ENCODE measurements around the gene MYB.
A peak's percentile ranks its signal among the peaks of the same experiment; 100 is the strongest.
"Not testable (repeated sequence)": the region's sequence is repeated elsewhere in the genome, so short reads cannot be mapped to it uniquely, and the experiment has no call there.

Gene MYB

GRCh38 chr6:135225911-135226310 is 44.8 kb downstream of the MYB start:
- no peak for DNase-seq

- no peak for DNase-seq
Observed at GRCh38 chr6:135226537-135226936, 45.4 kb downstream of the MYB start.

DNA sequence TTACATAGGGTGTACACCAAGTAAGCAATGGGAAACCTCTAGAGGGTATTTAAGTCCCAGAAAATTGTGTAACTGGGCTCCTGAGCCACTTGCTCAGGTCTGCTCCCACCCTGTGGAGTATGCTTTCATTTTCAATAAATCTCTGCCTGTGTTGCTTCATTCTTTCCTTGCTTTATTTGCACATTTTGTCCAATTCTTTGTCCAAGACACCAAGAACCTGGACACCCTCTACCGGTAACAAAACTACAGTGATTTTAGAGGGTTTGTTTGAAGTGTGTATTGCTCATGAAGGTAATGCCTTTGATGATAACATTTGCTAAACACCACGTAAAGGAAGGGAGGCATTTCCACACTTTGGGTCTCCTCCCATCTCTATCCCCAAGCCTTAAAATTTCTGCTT is 46.2 kb downstream of the MYB start:
- DNase-seq, result no peak

DNA sequence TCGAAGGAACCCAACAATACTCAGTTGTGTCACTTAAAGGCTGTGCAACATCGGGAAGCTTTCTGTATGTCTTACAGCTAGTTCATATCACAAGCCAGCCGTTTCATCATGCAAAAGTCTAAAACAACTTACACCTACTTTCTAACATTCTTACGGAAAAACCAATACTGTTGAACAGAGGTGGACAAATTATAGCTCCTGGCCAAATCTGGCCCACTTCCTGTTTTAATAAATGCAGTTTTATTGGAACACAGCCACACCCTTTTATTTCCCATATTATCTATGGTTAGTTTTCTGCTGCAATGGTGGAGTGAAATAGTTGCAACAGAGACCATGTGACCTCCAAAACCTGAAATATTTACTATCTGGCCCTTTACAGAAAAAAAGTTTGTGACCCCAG is 46.6 kb downstream of the MYB start:
- no peak for DNase-seq

DNA sequence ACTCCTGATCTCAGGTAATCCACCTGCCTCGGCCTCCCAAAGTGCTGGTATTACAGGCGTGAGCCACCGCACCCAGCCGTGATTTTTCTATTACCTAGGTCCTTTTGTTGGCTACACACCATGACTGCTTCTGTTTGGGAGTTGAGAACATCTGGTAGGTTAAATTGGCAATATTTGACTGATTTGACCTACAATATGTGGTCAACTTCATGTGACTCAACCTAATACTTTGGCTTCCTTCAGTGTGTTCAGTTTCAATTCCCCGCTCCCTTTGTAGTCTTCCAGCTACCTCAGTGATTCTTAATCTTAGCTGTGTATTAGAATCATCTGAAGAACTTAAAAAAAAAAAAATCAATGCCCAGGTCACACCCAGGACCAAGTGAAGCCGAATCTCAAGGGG is 47.4 kb downstream of the MYB start:
- no peak for DNase-seq

- no peak for DNase-seq
Observed at GRCh38 chr6:135229996-135230395, 48.9 kb downstream of the MYB start.

GRCh38 chr6:135230711-135231468 is 49.8 kb downstream of the MYB start:
- no peak for DNase-seq

- no peak for DNase-seq
Observed at GRCh38 chr6:135231469-135231844, 50.3 kb downstream of the MYB start.

DNA sequence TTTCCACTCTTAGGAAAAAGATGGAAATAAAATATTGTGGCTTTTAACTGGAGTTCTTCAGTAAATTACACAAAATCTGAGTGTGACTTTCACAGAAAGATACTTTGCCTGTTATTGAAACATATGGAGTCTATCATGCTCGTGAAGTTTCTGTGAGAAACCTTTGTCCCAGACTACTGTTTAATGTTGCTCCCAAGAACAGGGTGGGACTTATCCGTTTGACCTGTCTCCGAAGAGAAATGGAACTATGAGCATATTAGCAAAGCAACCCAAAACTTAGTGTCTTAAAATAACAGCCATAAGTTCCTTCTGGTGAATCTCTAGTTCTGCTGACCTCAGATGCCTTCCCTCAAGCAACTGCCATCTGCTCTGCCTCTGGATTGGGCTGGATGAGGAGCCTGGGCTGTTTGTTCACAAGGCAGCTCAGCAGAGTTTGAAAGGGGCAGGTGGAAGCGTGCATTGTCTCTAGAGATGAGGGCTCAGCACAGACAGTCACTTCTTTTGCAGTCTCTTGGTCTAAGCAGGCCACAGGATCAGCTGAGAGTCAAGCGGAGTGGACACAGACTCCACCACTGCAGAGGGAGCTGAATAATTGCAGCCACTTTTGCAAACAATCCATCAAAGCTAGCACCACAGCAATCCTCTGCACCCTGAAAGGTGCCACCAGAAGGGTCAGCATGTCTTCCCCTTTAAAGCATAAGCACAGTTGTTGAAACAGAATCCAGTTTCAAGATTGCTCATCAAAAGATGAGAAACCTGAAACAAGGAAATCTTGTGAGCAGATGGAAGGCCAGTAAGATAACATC is 52.8 kb downstream of the MYB start:
- peak in 1 of 2 experiments; percentile 6 for DNase-seq

GRCh38 chr6:135234492-135234780 is 53.3 kb downstream of the MYB start:
- no peak for DNase-seq

DNA sequence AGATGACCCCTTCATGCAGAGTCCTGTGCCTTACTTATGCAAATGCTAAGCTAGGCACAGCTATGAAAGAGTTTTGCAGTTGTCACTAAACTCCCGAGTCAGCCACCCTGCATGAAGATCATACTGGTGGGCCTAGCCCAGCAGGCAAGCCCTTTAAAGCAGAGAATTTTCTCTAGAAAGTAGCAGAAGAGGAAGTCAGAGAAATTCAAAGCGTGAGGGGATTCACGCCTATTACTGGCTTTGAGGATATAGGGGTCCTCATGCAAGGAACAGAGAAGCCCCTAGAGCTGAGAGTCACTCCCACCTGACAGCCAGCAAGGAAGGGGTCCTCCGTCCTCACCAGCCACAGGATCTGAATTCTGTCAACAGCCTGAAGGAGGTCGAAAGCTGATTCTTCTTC is 54.6 kb downstream of the MYB start:
- no peak for DNase-seq

DNA sequence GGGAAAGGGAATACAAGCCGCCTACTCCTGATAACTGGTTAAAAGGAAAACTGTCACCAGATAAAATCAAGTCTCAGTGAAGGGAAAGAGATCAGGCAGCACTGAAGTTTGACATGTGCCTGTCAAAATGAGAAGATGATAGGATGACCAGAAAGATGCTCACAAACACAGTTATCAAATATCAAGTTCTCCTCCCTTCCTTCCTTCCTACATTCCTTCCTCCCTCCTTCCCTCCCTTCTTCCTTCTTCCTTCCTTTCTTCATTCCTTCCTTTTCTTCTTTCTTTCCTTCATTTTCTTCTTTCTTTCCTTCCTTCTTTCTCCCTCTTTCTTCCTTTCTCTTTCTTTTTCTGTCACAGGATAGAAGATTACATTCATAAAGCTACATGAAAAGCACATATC is 55.2 kb downstream of the MYB start:
- DNase-seq, result no peak

GRCh38 chr6:135236732-135237131 is 55.6 kb downstream of the MYB start:
- no peak for DNase-seq

DNA sequence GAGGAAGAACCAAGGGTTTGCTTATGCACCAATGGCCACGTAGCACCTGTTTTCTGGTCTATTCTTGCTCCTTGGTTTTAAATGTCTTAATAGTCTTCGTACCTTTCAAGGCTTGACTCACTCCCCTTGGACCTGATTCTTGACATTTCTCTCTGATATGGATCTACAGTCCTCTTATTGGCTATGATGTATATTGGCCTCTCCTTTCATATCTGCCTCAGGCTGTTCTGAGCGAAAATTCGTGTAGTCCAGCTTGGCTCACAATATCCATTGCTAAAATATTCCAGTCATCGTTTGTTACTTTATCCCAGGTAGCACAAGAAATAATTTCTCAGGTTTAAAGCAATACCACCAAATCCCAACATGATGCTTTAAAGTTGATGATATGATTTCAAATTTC is 59.6 kb downstream of the MYB start:
- no peak for DNase-seq

DNA sequence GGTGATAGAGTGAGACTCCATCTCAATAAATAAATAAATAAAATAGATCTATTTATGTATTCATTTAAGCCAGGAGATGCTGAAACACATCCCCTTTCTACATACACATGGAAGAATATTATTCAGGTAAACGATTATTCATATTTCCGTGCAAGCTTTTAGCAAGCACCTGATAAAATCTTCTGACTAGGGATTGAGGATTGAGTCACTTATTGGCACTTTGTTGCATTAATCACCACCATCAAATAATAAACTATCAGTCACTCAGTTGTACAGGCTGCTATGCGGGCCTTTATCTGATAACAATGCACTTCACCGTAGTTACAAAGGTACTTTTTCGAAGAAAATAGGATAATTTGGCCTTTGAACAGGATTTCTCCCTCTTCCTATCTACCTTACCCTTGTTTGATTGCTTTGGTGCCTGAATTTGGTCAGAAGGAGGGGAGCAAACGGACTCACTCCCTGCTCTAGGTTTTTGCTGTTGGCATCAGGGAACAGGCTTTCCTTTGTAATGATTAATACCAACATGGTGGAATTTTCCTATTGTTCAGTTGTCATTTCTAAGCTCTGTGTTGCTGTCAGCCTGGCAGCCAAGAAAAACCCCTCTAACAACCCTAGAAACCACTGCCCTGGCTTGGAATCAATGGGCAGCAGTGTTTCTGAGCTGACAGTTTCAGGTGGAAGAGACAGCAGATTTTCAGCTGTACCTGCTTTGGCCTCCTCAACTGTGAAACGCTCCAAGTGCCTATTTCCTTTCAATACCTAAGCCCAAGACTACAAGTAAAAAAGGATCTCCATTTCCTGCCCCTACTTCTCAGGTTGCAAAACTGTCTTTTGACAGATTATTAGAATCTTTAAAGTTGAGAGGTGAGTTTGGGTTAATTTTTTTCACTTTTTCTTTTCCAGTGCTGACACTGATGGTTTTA is 63.0 kb downstream of the MYB start:
- DNase-seq, result no peak

GRCh38 chr6:135244805-135245204 is 63.7 kb downstream of the MYB start:
- no peak for DNase-seq

DNA sequence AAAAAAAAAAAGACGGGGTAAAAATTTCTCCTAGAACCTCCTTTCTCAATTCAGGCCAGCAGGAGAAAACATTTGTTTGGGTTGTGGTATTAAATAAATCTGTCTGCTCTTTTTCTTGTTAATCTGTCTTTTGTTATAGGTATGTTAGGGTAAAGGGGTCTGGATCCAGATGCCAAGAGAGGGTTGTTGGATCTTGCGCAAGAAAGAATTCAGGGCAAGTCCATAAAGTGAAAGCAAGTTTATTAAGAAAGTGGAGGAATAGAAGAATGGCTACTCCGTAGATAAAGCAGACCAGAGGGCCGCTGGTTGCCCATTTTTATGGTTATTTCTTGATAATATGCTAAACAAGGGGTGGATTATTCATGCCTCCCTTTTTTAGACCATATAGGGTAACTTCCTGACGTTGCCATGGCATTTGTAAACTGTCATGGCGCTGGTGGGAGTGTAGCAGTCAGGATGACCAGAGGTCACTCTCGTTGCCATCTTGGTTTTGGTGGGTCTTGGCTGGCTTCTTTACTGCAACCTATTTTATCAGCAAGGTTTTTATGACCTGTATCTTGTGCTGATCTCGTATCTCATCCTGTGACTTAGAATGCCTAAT is 65.4 kb downstream of the MYB start:
- DNase-seq, result not testable (repeated sequence)

- no peak for DNase-seq
Observed at GRCh38 chr6:135250234-135250633, 69.1 kb downstream of the MYB start.

DNA sequence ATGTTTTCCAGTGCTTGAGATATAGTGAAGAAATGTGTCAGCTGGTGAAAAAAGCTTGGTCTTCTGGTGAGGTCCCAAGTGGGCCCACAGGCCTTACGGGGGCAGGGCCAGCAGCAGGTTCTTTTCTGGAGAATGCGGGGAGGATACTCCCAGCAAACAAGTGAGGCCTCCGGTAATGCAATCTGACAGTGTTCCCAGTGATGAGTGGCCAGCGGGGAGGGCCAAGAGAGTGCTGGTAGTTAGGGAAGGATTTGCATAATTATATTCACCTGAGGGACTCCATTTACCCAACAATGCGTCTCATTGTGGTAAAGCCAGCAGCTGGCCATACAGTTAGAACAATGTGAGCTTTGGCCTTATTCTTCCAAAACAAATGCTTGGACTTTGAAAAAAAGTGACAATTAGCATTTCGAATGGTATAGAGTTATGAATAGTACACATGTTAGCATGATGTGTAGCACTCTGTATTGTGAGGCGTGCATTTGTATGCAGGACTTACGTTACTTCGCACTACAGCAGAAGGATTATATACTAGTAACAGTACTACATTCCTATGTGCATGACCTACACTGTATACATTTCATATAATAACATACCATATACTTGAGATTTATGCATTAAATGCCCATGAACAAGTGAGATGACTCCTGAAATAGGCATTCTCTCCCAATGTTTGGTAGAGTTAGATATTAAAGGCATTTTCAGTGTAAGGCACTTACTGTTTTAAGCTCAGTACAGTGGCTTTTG is 69.8 kb downstream of the MYB start:
- DNase-seq, result no peak

DNA sequence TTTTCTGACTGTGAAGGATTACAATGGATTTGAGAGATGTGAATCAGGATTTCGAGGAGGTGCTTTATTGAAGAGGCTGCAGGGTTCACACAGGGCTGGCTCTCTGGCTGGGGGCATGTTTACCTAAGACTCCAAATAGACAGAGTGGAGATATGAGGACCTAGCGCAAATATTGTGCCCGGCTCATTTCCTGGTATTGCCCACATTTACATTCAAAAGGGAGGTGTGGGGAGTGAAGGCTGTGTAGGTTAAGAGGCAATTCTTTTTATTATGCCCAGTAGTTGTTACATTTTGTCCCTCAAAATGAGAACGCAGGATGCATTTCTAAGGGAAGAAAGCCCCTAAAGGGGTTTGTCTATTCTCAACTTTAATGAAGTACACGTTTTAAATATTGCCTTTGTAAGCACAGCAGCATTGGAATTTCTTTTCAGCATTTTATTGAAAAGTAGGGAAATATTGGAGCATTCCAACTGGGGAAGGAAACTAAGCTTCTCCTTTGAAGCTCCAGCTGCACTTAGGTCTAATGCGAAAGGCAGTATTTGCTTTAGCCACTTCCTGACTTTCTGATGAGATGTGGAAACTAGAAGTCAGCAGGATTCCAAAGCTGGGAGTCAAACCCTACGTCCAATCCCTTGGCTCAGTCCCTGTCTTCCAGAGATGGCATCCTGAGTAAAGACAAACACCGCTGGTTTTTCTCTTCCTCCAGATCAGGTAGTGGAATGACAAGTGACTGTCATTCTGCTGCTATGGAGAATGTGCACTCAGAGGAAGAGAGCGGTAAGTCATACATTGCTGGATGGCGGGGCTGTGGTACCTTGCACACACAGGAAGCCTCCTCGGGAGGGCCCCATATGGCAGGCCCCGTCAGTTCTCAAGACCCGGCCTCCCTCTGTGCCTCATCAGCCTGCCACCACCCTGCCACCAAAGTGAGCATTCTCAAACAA is 70.7 kb downstream of the MYB start:
- DNase-seq, result no peak

DNA sequence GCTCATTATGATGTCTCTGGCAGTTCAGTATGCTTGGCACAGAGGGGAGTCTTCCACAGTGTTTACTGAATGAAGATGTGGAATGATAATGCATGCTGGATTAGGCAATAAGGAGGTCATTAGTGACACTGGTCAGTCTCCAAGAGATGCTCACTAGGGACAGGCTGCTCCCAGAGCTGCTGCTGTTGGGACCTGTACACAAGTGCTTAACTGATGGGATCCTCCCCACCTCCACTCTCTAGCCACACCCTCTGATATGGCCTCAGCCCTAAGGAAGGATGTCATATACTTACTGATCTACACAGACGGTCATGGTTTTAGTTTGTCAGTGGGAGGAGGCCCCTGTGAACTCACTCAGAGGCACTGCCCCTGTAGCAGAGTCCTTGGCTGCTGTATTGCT is 73.4 kb downstream of the MYB start:
- no peak for DNase-seq

Measured in NCI-H446 (cell line).